Activated CD8-positive, alpha-beta memory T cell treated with anti-CD3 and anti-CD28 coated beads, Interleukin-2, amount 50 U/mL, for 4 hours (primary cell): Measurements from ENCODE around the gene KRTAP10-9.

Experiments
- DNase-seq: peaks from one replicate; pipeline ENCODE4 v3.0.0-alpha.2; 2020

The KRTAP10-9 gene

GRCh38 chr21:44670642-44671432 is 43.9 kb downstream of the KRTAP10-9 start:
- DNase-seq: no peak

GRCh38 chr21:44671911-44672310 is 45.0 kb downstream of the KRTAP10-9 start:
- no peak for DNase-seq

GRCh38 chr21:44677881-44678280 is 51.0 kb downstream of the KRTAP10-9 start:
- DNase-seq: no peak
